LoVo (cell line): ENCODE measurements around the gene MB.

ENCODE experiments used
- DNase-seq: peaks from one replicate; pipeline ENCODE4 v3.0.0-alpha.2; 2016; ENCODE audit warnings: low spot score

MB gene

DNA sequence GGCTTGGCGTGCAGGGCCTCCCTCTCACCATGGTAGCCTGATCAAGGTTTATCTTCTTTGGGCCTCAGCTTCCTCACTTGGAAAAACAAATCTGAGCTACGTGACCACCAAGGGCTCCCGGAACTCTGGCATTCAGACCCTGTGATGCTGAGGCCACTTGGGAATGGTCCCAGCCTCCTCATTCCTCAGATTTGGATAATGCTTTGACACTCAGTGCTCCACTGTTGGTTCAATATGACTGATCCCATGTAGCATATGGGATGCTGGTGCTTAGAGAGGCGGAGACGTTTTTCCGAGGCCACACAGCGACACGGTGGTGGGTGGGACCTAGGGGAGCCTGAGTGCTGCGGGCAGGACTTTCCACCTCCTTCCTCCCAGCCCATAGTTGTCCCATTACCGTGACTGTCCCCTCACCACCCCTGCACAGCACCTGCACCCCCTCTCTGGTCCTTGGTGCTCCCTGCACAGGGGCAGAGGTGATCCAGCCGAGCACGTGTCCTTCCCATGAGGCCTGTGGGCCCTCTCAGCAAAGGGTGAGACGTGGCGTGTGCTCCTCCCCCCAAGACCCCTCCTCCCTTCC lies 23.1 kb downstream of the MB start:
- DNase-seq: no peak

DNA sequence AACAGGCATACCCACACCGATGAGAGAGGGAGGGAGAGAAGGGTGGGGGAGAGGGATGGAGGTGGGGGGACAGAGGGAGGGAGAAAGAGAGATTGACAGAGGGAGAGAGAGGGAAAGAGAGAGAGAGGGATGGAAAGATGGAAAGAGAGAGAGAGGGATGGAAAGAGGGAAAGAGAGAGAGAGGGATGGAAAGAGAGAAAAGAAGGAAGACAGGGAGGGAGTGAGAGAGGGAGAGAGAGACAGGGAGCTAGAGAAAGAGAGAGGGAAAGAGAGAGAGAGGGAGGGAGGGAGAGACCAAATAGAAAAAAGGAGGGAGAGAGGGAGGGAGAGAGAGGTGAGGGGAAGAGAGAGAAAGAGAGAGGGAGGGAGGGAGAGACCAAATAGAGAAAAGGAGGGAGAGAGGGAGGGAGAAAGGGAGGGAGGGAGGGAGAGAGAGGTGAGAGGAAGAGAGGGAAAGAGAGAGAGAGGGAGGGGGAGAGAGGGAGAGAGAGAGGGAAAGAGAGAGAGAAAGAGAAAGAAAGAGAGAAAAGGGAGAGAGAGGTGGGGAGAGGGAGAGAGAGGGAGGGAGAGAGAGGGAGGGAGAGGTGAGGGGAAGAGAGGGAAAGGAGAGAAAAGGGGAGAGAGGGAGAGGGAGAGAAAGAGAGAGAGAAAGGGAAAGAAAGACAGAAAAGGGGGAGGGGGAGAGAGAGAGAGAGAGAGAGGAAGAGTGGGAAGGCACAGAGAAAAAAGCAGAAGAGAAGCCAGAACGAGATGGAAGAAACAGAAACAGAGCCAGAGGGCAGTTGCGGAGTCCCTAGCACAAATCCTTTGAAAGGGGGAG lies 23.8 kb downstream of the MB start:
- no peak for DNase-seq

GRCh38 chr22:35592418-35592967 lies 24.6 kb downstream of the MB start:
- no peak for DNase-seq

- DNase-seq: no peak
These were observed 25.3 kb downstream of the MB start for GRCh38 chr22:35591714-35592417.

GRCh38 chr22:35590634-35591295 lies 26.4 kb downstream of the MB start:
- DNase-seq: no peak

DNA sequence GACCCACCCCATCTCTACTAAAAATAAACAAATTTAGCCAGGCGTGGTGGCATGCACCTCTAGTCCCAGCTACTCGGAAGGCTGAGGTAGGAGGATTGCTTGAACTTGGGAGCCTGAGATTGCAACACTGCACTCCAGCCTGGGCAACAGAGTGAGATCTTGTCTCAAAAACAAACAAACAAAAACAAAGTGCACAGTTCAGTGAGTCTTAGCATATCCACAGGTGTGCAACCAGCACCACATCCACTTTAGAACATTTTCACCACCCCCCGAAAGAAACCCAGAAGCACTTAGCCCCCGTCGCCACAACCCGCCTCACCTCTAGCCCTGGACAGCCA lies 27.4 kb downstream of the MB start:
- no peak for DNase-seq

DNA sequence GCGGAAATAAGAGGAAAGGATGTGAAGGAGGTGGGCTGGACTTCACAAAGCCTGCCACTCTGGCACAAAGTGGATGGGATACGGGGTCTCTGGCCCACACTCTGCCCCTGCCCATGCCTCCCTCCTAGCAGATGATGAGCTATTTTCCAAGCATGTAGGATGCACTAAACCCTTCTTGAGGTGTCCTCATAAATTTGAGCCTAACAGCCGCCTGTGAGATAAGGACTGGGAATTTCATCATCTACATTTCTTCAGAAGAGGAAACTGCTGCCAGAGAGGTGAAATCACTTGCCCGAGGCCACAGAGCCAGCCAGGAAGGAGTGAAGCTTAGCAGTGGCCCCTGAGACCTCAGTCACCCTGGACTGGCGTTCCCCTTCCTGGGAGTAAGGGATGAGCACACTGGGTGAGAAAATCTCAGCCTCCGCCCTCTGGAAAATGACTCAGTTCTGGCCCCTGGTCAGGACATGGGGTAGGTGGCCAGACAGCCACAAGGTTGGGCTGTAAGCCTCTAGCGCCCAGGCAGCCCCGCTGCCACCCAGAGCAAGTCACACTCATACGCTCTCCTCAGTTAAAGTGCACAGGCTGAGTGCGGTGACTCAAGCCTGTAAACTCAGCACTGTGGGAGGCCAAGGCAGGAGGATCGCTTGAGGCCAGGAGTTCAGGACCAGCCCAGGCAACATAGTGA lies 27.9 kb downstream of the MB start:
- DNase-seq: peak; percentile 73

DNA sequence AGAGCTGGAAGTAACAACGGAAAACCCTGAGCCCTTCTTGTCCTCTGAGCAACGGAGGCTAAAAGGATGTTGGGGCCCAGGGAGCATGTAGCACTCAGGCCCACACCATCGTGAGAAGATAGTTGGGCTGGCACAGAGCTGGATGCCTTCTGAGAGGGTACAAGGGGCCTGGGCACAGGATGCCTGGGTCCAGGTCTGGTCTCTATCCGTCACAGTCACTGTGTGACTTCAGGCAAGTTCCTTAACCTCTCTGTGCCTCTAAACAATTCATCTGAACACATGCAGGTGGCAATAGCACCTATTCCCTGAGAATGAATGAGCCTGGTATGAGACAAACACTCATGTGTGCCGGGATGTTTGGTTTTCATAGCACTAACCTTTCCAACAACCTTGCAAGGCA lies 29.2 kb downstream of the MB start:
- DNase-seq: no peak

GRCh38 chr22:35587447-35587870 lies 29.7 kb downstream of the MB start:
- DNase-seq: peak; percentile 30

GRCh38 chr22:35586771-35587170 lies 30.4 kb downstream of the MB start:
- no peak for DNase-seq

DNA sequence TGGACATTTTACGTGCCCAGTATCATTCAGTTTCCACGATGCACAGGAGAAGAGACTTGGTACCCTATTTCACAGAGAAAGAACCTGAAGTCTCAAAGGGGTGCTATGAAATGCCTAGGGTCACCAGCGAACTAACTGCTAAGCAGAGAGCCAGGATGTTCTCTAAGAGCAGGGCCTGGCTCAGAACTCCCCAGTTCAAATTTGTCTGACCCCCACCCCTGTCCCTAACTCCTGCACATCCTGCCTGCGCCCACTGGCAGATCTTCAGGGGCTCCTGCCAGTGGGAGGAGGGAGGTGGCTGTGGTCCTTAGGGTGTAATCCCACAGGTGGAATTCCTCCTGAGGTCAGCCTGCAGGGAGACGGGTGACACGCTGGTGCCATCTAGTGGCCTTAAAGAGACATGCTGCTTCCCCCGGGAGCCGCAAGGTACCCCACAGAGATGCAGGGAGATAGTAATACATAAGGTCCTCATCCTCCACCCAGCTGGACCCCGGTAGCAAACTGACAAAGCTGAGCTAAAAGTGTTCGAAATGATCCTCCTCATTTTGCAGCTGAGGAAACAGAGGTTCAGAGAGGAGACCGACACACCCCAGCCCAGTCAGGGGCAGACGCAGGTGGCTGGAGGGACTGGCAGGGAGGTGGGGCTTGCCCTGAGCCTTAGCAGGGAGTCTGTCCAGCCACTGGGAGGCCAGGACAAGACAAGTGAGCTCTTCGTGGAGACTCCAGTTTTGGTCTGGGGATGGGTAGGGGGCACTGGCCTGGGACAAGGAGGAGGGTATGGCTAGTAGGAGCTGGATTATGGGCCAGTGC lies 34.1 kb downstream of the MB start:
- peak; percentile 74 for DNase-seq

DNA sequence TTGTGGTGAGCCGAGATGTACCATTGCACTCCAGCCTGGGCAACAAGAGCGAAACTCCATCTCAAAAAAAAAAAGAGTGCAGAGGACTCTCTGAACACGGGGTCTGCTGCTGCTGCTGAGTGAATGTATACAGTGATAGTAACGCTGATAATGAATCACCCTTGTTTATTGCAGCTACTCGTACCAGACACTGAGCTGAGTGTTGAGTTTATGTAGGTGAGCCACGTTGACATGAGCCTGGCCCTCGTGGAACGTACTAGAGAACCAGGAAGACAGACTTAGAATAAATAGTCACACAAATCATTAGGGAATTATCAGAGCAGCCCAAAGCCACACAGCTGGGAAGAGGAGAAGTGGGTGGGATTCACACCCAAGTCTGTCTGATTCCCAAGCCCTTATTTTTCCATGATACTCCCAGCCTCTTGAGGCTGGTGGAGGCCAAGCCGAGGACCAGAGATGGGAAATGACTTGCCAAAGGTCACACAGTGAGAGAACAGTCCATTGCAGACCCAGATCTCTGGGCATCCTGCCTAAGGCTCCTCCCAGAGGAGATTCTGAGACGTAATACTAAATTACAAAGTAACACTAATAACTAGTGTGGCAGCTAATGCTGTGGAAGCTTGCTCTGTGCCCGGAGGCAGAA lies 34.8 kb downstream of the MB start:
- DNase-seq: no peak

- DNase-seq: no peak
These were observed 36.1 kb downstream of the MB start for GRCh38 chr22:35581023-35581413.

- no peak for DNase-seq
These were observed 36.6 kb downstream of the MB start for GRCh38 chr22:35580351-35581022.

DNA sequence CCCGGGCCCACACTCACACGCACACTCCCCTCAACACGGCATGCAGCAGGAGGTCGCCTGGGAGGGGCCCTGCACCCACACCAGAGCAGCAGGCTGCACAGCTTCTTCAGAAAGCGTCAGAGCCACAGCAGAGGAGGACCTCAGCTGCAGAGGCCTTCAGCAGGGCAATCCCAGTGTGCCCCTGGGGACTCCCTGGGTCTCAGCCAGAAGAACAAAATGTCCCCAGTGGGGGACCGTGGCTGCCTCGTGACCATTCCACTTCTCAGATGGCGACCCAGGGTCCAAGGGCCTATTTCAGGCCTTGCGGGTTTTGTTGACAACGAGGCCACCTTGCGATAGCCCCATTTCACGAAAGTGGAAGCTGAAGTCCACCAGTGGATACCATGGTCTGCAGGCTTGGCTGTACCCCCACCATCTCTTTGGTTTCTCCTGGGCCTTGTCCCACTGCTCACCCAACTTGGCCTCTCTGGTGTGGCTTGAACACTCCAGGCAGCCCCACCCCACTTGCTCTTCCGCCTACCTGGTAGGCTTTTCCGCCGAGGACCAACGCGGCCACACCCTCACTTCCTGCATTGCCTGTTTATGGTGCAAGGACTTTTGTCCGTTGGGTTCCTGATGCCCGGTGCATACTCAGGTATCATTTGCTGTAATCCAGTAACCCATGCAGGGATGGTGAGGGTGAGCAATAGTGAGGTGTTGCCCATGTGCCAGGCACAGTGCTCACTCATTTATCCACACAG lies 38.1 kb downstream of the MB start:
- DNase-seq: no peak

DNA sequence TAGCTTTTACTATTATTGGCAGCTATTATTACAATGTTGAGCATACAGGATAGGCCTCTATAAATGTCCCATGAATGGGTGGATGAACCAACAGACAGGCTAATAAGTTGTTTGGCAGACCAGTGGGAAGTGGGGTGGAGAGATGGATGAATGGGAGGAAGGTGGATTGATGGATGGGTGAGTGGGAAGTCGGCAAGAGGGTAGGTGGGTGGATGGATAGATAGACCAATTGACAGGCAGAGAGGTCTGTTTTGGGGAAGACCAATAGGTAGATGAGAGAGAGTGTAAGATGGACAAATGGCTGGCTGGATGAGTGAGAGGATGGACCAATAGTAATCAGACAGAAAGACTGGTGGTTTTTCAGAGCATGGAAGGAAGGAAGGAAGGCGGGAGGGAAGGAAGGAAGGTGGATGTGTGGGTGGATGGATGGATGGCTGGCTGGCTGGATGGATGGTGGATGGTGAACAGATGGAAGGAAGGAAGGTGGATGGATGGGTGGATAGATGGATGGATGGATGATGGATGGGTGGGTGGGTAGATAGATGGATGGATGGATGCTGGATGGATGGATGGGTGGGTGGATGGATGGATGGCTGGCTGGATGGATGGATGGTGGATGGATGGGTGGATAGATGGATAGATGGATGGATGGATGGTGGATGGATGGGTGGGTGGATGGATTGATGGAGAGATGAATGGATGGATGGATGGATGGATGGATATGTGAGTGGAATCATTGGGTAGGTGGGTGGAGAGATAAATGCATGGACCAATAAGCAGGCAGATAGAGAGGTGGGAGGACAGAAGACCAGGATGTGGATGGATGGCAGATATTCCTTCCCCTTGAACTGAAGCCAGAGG lies 39.1 kb downstream of the MB start:
- no peak for DNase-seq

DNA sequence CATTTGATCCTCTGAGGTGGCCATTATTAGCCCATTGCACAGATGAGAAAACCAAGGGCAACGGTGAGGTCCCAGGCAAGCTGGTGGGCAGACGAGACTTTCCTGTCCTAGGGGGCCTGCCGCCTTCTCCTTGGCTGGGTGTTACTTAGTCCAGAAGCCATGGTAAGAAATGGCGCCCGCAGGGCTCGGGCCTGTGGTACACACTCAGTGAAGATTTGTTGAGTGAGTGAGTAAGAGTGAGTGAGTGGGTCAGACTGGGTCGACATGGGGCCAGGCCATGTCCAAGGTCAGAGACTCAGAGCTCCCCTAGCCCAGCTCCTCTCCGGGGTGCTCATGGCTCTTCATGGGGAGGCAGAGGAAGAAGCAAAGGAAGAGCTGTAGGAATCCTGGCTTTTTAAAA lies 40.5 kb downstream of the MB start:
- no peak for DNase-seq

DNA sequence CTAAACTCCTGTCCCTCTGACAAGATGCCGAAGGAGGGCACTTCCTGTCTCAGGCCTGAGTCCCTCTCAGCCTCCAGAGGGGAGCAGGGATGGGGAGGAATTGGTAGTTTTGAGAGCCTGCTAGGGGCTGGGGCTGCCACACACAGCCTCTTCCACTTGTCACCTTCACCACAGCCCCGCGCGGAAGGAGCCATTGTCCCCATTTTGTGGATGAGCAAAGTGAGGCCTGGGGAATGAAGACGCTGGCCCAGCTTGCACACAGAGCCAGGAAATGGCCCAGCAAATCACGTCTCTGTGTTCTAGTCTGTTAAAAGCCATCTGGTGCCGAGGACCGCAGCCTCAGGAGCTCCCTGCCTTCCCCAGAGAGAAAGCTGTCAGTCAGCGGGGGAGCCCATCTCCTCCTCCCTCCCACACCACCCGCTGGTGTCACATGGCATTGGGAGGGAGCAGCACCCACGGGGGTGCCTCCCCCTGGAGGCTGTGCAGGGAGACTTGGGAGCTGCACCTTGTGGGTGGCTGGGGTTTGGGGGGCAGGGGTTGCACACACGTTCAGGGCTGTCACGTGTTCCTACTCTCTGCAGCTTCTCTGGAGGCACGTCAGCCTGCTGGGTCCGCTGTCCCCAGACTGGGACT lies 41.9 kb downstream of the MB start:
- DNase-seq: no peak
